H9 (cell line): ENCODE data around the gene DDX27. TPM values are rescaled to one million over a fixed set of nuclear protein-coding genes. Genes with fewer than 3 reads are reported as not detected.
A peak's percentile ranks its signal among the peaks of the same experiment; 100 is the strongest.

Experiments
- DNase-seq: peaks from one replicate; pipeline ENCODE4 v3.0.0-alpha.2; 2017
- H2AFZ ChIP-seq: one replicate; pipeline ENCODE4 v1.6.1; 2013; ENCODE audit warnings: mild to moderate bottlenecking, low read length, control low read depth, moderate library complexity
- H2AK5ac ChIP-seq: 2 replicates; pipeline ENCODE4 v1.6.1; 2013; ENCODE audit warnings: low read length, control low read depth, mixed read lengths; ENCODE audit not compliant: insufficient read length
- H2BK120ac ChIP-seq: one replicate; pipeline ENCODE4 v1.6.1; 2013; ENCODE audit warnings: low read depth, mild to moderate bottlenecking, low read length, control low read depth, inconsistent platforms; ENCODE audit not compliant: poor library complexity, severe bottlenecking
- H2BK12ac ChIP-seq: 2 replicates; pipeline ENCODE4 v1.6.1; 2013; ENCODE audit warnings: low read length, control low read depth, mixed read lengths, low read depth; ENCODE audit not compliant: insufficient read length
- H2BK15ac ChIP-seq: 2 replicates; pipeline ENCODE4 v1.6.1; 2013; ENCODE audit warnings: low read depth, low read length, control low read depth
- H2BK20ac ChIP-seq: one replicate; pipeline ENCODE4 v1.6.1; 2013; ENCODE audit warnings: low read depth, mild to moderate bottlenecking, low read length, control low read depth, inconsistent platforms; ENCODE audit not compliant: poor library complexity, severe bottlenecking
- H2BK5ac ChIP-seq: 2 replicates; pipeline ENCODE4 v1.6.1; 2013; ENCODE audit warnings: low read length, control low read depth, mixed read lengths; ENCODE audit not compliant: insufficient read length
- H3K14ac ChIP-seq: 2 replicates; pipeline ENCODE4 v1.6.1; 2013; ENCODE audit warnings: low read length, control low read depth; ENCODE audit not compliant: insufficient read depth
- H3K18ac ChIP-seq: 2 replicates; pipeline ENCODE4 v1.6.1; 2013; ENCODE audit warnings: low read depth, mild to moderate bottlenecking, mixed read lengths, low read length, control low read depth; ENCODE audit not compliant: insufficient read length
- H3K23ac ChIP-seq: 2 replicates; pipeline ENCODE4 v1.6.1; 2013; ENCODE audit warnings: low read length, control low read depth, mixed read lengths, low read depth; ENCODE audit not compliant: insufficient read length
- H3K23me2 ChIP-seq: 2 replicates; pipeline ENCODE4 v1.6.1; 2013; ENCODE audit warnings: low read depth, mild to moderate bottlenecking, mixed read lengths, low read length, control low read depth; ENCODE audit not compliant: insufficient read length, poor library complexity, severe bottlenecking
- H3K27ac ChIP-seq: 2 replicates; pipeline ENCODE4 v1.5.1; 2013; ENCODE audit warnings: low read length, control low read depth, mixed read lengths, low read depth; ENCODE audit not compliant: insufficient read length
- H3K27me3 ChIP-seq: 2 replicates; pipeline ENCODE4 v1.6.1; 2013; ENCODE audit warnings: low read length, control low read depth, inconsistent platforms; ENCODE audit not compliant: insufficient read depth
- H3K4ac ChIP-seq: 2 replicates; pipeline ENCODE4 v1.6.1; 2013; ENCODE audit warnings: low read depth, mild to moderate bottlenecking, control low read depth, inconsistent platforms, low read length, moderate library complexity
- H3K4me1 ChIP-seq: 2 replicates; pipeline ENCODE4 v1.6.1; 2013; ENCODE audit warnings: low read length, control low read depth, inconsistent platforms; ENCODE audit not compliant: insufficient read depth
- H3K4me2 ChIP-seq: 2 replicates; pipeline ENCODE4 v1.6.1; 2013; ENCODE audit warnings: low read length, control low read depth, mixed read lengths; ENCODE audit not compliant: insufficient read length, insufficient read depth
- H3K56ac ChIP-seq: 2 replicates; pipeline ENCODE4 v1.6.1; 2013; ENCODE audit warnings: low read depth, mild to moderate bottlenecking, mixed read lengths, low read length, control low read depth; ENCODE audit not compliant: insufficient read length
- H3K79me1 ChIP-seq: 2 replicates; pipeline ENCODE4 v1.6.1; 2013; ENCODE audit warnings: low read depth, mild to moderate bottlenecking, moderate library complexity, low read length, control low read depth, inconsistent platforms; ENCODE audit not compliant: insufficient read depth, poor library complexity, severe bottlenecking
- H3K79me2 ChIP-seq: 2 replicates; pipeline ENCODE4 v1.6.1; 2013; ENCODE audit warnings: low read length, control low read depth, inconsistent platforms; ENCODE audit not compliant: insufficient read depth
- H3K9ac ChIP-seq: 2 replicates; pipeline ENCODE4 v1.6.1; 2013; ENCODE audit warnings: low read length, control low read depth, mixed read lengths; ENCODE audit not compliant: insufficient read length; ENCODE audit errors: extremely low read depth
- H3K9me3 ChIP-seq: one replicate; pipeline ENCODE4 v1.6.1; 2013; ENCODE audit warnings: low read depth, low read length, inconsistent platforms; ENCODE audit not compliant: control insufficient read depth
- H3T11ph ChIP-seq: one replicate; pipeline ENCODE4 v1.6.1; 2013; ENCODE audit warnings: mild to moderate bottlenecking, low read length, control low read depth, inconsistent platforms
- H4K20me1 ChIP-seq: one replicate; pipeline ENCODE4 v1.6.1; 2013; ENCODE audit not compliant: control insufficient read depth, insufficient read length, insufficient read depth
- H4K5ac ChIP-seq: 2 replicates; pipeline ENCODE4 v1.6.1; 2013; ENCODE audit warnings: low read depth, mild to moderate bottlenecking, mixed read lengths, low read length, control low read depth; ENCODE audit not compliant: insufficient read length
- H4K8ac ChIP-seq: replicated peaks from 2 replicates; pipeline ENCODE4 v1.6.1; 2013; ENCODE audit warnings: low read length, control low read depth, mixed read lengths, low read depth; ENCODE audit not compliant: insufficient read length
- H4K91ac ChIP-seq: 2 replicates; pipeline ENCODE4 v1.6.1; 2013; ENCODE audit warnings: low read depth, mild to moderate bottlenecking, moderate library complexity, mixed read lengths, low read length, control low read depth; ENCODE audit not compliant: insufficient read length
- H3K27ac Mint-ChIP-seq, 3 experiments: 2 replicates in 2 of 3; 3 replicates in 1 of 3; pipeline ENCODE4 v1.8.0; 2020 to 2021; ENCODE audit warnings: mixed read lengths in 3 of 3, mild to moderate bottlenecking in 1 of 3, moderate library complexity in 1 of 3
- H3K27me3 Mint-ChIP-seq: 2 replicates; pipeline ENCODE4 v1.8.0; 2021; ENCODE audit warnings: low read depth, mild to moderate bottlenecking, moderate library complexity, mixed read lengths
- H3K36me3 Mint-ChIP-seq, 3 experiments: 2 replicates in 2 of 3; 3 replicates in 1 of 3; pipeline ENCODE4 v1.8.0; 2020 to 2021; ENCODE audit warnings: low read depth in 3 of 3, mixed read lengths in 3 of 3; ENCODE audit not compliant: insufficient read depth in 1 of 3
- H3K4me1 Mint-ChIP-seq, 2 experiments: 2 replicates each; pipeline ENCODE4 v1.8.0; 2020; ENCODE audit warnings: mixed read lengths in 2 of 2
- H3K4me3 Mint-ChIP-seq, 2 experiments: 2 replicates in 1 of 2; 3 replicates in 1 of 2; pipeline ENCODE4 v1.8.0; 2020 to 2021; ENCODE audit warnings: mild to moderate bottlenecking in 2 of 2, mixed read lengths in 2 of 2, moderate library complexity in 1 of 2
- H3K9me3 Mint-ChIP-seq, 2 experiments: 2 replicates in 1 of 2; 3 replicates in 1 of 2; pipeline ENCODE4 v1.8.0; 2020; ENCODE audit warnings: mild to moderate bottlenecking in 2 of 2, mixed read lengths in 2 of 2, moderate library complexity in 1 of 2
- WGBS: extraction: QIAGEN DNeasy Blood & Tissue Kit; methylation state at CpG from one replicate; pipeline ENCODE4 v1.1.7; 2013; ENCODE audit warnings: missing lambda C conversion rate, low lambda C conversion rate, mixed read lengths; ENCODE audit not compliant: insufficient read length; ENCODE audit errors: extremely low coverage; 5-methylcytosine and 5-hydroxymethylcytosine counted together
- total RNA-seq: library from RNA; stranded (reverse); gene quantifications from 2 replicates; pipeline ENCODE4 v1.2.1, GENCODE V29; 2021
- TF ChIP-seq, protein P1 (sequence below): fragments of 200-600 bp; sonication (generic); conservative IDR thresholded peaks from 3 replicates; pipeline ENCODE4 v1.8.0; 2021; ENCODE audit warnings: antibody characterized with exemption, mild to moderate bottlenecking

Gene DDX27
- total RNA-seq, 1 experiment from 2014 or later, result 46.9 TPM

DNA sequence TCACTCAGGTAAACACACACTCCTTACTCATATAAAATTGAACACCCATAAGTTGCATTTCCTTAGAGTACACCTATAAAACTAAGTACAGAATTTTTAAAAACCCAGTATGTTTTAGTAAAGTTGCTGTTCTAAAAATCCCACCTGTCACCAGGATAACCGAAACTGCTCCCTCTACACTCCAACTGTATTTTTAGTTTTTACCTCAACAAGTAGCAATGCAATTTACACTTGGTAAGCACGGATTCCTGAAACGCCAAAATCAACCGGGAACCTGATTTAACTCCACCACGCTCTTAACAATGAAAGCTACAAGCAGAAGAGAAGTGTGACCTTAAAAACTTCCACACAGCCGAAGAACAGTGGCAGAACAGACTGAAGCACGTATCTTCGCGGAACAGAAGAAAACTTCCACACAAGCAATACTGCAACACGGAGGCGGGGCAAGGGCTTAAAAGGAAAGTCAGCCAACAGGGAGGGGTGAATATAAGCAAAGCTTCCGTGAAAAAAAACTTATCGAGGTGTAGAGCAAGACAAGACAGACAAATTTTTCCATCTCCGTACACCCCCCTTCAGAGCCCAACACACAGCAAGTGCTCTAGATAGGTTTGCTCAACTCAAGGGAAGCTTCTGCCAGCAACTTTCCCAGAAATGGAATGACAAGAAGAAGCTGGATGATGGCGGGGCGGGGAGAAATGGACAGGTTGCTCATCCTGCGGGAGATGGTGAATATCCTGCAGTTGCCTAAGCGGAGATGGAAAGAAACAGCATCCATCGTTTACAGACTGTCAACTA is 32.5 kb upstream of the DDX27 start:
- no peaks in the 10 kb centered on the region; the same call in 1 of the 2 replicates for H3K27me3 Mint-ChIP-seq
- no peak for DNase-seq

More for the DNA sequence above, 32.5 kb upstream of the DDX27 start:
- peak overlapping the region in 1 of 3 experiments; percentile 93; a peak in 2 of 7 replicates for H3K27ac Mint-ChIP-seq
- no peaks in the 10 kb centered on the region for H3K9me3 Mint-ChIP-seq
- Histone ChIP-seq H2AFZ (no peak overlapping the region), H4K8ac (no peak overlapping the region), H3K18ac (no peak overlapping the region), H3K79me1 (peaks cover 5% of the 10 kb centered on the region), H3K23ac (no peak overlapping the region), H3K4ac (no peak overlapping the region), H3K23me2 (peaks cover 9% of the 10 kb centered on the region), H3K56ac (no peak overlapping the region), H2BK5ac (no peak overlapping the region), H2BK20ac (no peak overlapping the region), H2BK12ac (no peak overlapping the region), H3K79me2 (peaks cover 36% of the 10 kb centered on the region), H3K14ac (no peak overlapping the region), H3T11ph (no peak overlapping the region), H2BK120ac (no peak overlapping the region), H3K27ac (no peak overlapping the region), H2AK5ac (no peak overlapping the region), H2BK15ac (no peak overlapping the region), H3K9ac (peak overlapping the region; percentile 60), H4K5ac (no peak overlapping the region), H3K27me3 (no peaks in the 10 kb centered on the region), H3K9me3 (no peaks in the 10 kb centered on the region), H3K4me1 (no peaks in the 10 kb centered on the region), H4K20me1 (no peaks in the 10 kb centered on the region), H4K91ac (no peak overlapping the region), H3K4me2 (peak overlapping the region; percentile 94)
- no CpG with 5 or more reads among the region's 19 CpGs for WGBS
- H3K36me3 Mint-ChIP-seq, result peaks cover 0 to 4% (median 0%) of the 10 kb centered on the region in 3 experiments; a peak in 3 of 7 replicates
- TF ChIP-seq, protein P1, sequence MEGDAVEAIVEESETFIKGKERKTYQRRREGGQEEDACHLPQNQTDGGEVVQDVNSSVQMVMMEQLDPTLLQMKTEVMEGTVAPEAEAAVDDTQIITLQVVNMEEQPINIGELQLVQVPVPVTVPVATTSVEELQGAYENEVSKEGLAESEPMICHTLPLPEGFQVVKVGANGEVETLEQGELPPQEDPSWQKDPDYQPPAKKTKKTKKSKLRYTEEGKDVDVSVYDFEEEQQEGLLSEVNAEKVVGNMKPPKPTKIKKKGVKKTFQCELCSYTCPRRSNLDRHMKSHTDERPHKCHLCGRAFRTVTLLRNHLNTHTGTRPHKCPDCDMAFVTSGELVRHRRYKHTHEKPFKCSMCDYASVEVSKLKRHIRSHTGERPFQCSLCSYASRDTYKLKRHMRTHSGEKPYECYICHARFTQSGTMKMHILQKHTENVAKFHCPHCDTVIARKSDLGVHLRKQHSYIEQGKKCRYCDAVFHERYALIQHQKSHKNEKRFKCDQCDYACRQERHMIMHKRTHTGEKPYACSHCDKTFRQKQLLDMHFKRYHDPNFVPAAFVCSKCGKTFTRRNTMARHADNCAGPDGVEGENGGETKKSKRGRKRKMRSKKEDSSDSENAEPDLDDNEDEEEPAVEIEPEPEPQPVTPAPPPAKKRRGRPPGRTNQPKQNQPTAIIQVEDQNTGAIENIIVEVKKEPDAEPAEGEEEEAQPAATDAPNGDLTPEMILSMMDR, result no peak
- H3K4me1 Mint-ChIP-seq, result peaks cover 28 to 29% of the 10 kb centered on the region in 2 experiments
- H3K4me3 Mint-ChIP-seq, result peak overlapping the region; percentile 89 to 97
